ENCODE measurements around the gene KCNT2. TPM values are rescaled to one million over a fixed set of nuclear protein-coding genes. Genes with fewer than 3 reads are reported as not detected.

KCNT2 gene
- polyA plus RNA-seq, 1 of the 3 experiments (the other 2 are of a cell fraction), result 0.56 TPM

DNA sequence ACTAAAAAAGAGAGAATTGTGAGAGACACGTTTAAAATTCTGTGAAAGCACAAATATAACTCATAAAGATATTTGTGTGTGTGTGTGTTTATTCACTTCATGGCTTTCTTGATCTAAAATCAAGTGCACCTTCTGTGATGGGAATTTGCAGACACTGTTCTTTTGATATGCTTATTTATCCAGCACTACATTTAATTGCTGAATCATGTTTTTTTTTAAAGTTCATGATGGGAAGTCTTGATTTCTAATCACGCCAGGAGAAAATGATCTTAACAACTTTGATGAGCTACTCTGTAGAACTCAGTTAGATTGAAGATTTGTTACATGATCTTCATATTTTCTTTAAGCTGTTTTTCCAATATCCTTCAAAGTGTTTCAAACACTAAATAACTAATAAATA, 35.0 kb downstream of the KCNT2 start:
- no peaks in the 10 kb centered on the region; the same call in 1 of the 2 replicates for H3K9me2 ChIP-seq
- no peak overlapping the region for H3K4me3 ChIP-seq (ENCODE audit: low read depth in 2 of 2, low read length in 1 of 2)
- H3K9me3 ChIP-seq, result no peaks in the 10 kb centered on the region
- no peaks in the 10 kb centered on the region; a peak in 1 of 4 replicates for H3K4me1 ChIP-seq (ENCODE audit: control insufficient read depth in 1 of 2, insufficient read depth in 2 of 2, low read depth in 1 of 2, low read length in 1 of 2)
- no peaks in the 10 kb centered on the region for H3K79me2 ChIP-seq (ENCODE audit: insufficient read depth)
- no peaks in the 10 kb centered on the region for H3K36me3 ChIP-seq (replicated peaks in 1 of 2; ENCODE audit: control insufficient read depth in 1 of 2, insufficient read depth in 2 of 2, low read length in 1 of 2)
- no peaks in the 10 kb centered on the region for H4K20me1 ChIP-seq (ENCODE audit: insufficient read depth)
- H3K27me3 ChIP-seq (ENCODE audit: insufficient read depth), result no peaks in the 10 kb centered on the region
- TF ChIP-seq EZH2phosphoT487 (IDR thresholded peaks at IDR 0.05; ENCODE audit: borderline replicate concordance, low read depth), result no peak
- no peak for TF ChIP-seq TAF1 (IDR thresholded peaks at IDR 0.05; ENCODE audit: borderline replicate concordance, low read depth, low read length)
- TF ChIP-seq MXI1 (IDR thresholded peaks at IDR 0.05; ENCODE audit: low read depth, low read length), result no peak
- TF ChIP-seq RCOR1 (IDR thresholded peaks at IDR 0.05; ENCODE audit: low read length), result no peak
- no peak for TF ChIP-seq CHD2 (IDR thresholded peaks at IDR 0.05; ENCODE audit: low read length, partially characterized antibody)
- TF ChIP-seq RXRA (IDR thresholded peaks at IDR 0.05; ENCODE audit: borderline replicate concordance, low read depth), result no peak
- TF ChIP-seq RAD21 (IDR thresholded peaks at IDR 0.05; ENCODE audit: low read length), result no peak
- TF ChIP-seq FOXJ3 (CRISPR knock-in tag; IDR thresholded peaks at IDR 0.05), result no peak
- TF ChIP-seq POLR2AphosphoS5 (IDR thresholded peaks at IDR 0.05; ENCODE audit: low read depth, low read length), result no peak
- no peak for TF ChIP-seq NRF1 (IDR thresholded peaks at IDR 0.05; ENCODE audit: low read depth, low read length)
- no peak for TF ChIP-seq RFX5 (IDR thresholded peaks at IDR 0.05; ENCODE audit: low read length)
- no peak for TF ChIP-seq TEAD4 (IDR thresholded peaks at IDR 0.05; ENCODE audit: borderline replicate concordance, insufficient read depth)
- no peak for TF ChIP-seq TCF12 (IDR thresholded peaks at IDR 0.05)
- TF ChIP-seq, protein P1, sequence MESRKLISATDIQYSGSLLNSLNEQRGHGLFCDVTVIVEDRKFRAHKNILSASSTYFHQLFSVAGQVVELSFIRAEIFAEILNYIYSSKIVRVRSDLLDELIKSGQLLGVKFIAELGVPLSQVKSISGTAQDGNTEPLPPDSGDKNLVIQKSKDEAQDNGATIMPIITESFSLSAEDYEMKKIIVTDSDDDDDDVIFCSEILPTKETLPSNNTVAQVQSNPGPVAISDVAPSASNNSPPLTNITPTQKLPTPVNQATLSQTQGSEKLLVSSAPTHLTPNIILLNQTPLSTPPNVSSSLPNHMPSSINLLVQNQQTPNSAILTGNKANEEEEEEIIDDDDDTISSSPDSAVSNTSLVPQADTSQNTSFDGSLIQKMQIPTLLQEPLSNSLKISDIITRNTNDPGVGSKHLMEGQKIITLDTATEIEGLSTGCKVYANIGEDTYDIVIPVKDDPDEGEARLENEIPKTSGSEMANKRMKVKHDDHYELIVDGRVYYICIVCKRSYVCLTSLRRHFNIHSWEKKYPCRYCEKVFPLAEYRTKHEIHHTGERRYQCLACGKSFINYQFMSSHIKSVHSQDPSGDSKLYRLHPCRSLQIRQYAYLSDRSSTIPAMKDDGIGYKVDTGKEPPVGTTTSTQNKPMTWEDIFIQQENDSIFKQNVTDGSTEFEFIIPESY (IDR thresholded peaks at IDR 0.05; ENCODE audit: borderline replicate concordance, low read depth), result no peak
- no peak for TF ChIP-seq NFIC (IDR thresholded peaks at IDR 0.05; ENCODE audit: borderline replicate concordance)
- TF ChIP-seq, protein P2, sequence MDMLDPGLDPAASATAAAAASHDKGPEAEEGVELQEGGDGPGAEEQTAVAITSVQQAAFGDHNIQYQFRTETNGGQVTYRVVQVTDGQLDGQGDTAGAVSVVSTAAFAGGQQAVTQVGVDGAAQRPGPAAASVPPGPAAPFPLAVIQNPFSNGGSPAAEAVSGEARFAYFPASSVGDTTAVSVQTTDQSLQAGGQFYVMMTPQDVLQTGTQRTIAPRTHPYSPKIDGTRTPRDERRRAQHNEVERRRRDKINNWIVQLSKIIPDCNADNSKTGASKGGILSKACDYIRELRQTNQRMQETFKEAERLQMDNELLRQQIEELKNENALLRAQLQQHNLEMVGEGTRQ (IDR thresholded peaks at IDR 0.05; ENCODE audit: borderline replicate concordance, low read depth, low read length), result no peak
- TF ChIP-seq, protein P3, sequence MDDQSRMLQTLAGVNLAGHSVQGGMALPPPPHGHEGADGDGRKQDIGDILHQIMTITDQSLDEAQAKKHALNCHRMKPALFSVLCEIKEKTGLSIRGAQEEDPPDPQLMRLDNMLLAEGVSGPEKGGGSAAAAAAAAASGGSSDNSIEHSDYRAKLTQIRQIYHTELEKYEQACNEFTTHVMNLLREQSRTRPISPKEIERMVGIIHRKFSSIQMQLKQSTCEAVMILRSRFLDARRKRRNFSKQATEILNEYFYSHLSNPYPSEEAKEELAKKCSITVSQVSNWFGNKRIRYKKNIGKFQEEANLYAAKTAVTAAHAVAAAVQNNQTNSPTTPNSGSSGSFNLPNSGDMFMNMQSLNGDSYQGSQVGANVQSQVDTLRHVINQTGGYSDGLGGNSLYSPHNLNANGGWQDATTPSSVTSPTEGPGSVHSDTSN (IDR thresholded peaks at IDR 0.05), result no peak
- no peak for TF ChIP-seq MEF2A (IDR thresholded peaks at IDR 0.05; ENCODE audit: borderline replicate concordance, low read depth)
- TF ChIP-seq GABPA (IDR thresholded peaks at IDR 0.05; ENCODE audit: low read depth), result no peak
- TF ChIP-seq, protein P4, sequence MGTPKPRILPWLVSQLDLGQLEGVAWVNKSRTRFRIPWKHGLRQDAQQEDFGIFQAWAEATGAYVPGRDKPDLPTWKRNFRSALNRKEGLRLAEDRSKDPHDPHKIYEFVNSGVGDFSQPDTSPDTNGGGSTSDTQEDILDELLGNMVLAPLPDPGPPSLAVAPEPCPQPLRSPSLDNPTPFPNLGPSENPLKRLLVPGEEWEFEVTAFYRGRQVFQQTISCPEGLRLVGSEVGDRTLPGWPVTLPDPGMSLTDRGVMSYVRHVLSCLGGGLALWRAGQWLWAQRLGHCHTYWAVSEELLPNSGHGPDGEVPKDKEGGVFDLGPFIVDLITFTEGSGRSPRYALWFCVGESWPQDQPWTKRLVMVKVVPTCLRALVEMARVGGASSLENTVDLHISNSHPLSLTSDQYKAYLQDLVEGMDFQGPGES (IDR thresholded peaks at IDR 0.05; ENCODE audit: low read depth, low read length), result no peak
- H2AFZ ChIP-seq (ENCODE audit: low read depth), result no peak overlapping the region
- POLR2A ChIA-PET, result no interaction called here
- no peak for DNase-seq
- CTCF ChIA-PET, result no interaction called here
- H3K9ac ChIP-seq, result no peak overlapping the region
- H3K4me2 ChIP-seq, result no peak overlapping the region
- 59% methylated on average over 2 of the region's 2 CpGs for WGBS (ENCODE audit: low lambda C conversion rate)
- H3K27ac ChIP-seq (ENCODE audit: low read depth in 2 of 2, low read length in 1 of 2), result no peak overlapping the region
- no peaks in the 10 kb centered on the region for H3F3A ChIP-seq (replicated peaks; ENCODE audit: insufficient read depth)
